ENCODE results near the gene HAL.

The HAL gene, protein sequence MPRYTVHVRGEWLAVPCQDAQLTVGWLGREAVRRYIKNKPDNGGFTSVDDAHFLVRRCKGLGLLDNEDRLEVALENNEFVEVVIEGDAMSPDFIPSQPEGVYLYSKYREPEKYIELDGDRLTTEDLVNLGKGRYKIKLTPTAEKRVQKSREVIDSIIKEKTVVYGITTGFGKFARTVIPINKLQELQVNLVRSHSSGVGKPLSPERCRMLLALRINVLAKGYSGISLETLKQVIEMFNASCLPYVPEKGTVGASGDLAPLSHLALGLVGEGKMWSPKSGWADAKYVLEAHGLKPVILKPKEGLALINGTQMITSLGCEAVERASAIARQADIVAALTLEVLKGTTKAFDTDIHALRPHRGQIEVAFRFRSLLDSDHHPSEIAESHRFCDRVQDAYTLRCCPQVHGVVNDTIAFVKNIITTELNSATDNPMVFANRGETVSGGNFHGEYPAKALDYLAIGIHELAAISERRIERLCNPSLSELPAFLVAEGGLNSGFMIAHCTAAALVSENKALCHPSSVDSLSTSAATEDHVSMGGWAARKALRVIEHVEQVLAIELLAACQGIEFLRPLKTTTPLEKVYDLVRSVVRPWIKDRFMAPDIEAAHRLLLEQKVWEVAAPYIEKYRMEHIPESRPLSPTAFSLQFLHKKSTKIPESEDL

DNA sequence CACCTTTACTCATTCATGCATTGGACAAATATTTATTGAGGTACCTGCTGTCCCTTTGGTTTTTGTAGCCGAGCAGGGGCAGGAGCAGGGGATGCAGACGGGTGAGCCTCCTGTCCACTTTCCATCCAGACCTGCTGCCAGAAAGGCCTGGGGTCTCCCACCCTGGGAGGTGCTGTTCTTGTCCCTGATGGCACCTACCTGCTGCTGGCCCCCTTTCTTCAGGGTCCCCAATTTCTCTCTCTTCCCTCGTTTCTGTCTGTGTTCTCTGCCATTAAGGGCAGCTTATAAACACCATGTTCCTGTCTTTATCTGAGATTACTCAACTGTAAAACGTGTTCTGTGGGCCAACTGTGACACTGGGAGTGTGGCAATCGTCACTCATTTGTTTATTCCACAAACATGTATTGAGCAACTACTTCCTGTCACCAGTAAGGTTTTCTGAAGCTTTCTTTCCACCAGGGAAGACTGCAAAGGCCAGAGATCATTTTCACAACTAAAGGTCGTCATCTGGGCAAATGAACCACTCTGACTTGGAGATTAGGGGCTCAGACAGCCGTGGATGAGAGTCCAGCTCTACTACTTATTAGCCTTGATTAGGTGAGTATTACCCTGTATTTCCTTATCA, at the start of gene HAL:
HAL (minus strand) TSS at position 311 of the 625 bp plus-strand sequence. CDS start 434 bp downstream, outside the sequence.
- DNase-seq (ENCODE audit: low spot score), result no peak

DNA sequence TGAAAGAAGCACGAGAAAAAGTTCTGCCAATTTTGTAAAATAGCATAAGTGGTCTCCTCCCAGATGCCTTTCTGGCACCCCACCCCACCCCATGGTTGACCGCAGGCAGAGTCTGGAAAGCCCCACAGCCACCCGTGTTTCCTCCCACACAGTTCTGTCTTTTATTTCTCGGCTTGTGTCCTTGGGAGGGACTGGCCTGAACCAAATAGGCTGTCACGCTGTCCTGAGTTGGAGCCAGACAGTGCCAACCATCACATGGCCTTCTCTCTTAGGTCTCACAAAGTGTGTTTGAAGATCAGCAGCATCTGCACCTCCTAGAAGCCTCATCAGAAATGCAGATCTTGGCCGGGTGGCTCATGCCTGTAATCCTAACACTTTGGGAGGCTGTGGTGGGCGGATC, 49.4 kb upstream of the HAL start:
- DNase-seq (ENCODE audit: low spot score), result peak; percentile 17

DNA sequence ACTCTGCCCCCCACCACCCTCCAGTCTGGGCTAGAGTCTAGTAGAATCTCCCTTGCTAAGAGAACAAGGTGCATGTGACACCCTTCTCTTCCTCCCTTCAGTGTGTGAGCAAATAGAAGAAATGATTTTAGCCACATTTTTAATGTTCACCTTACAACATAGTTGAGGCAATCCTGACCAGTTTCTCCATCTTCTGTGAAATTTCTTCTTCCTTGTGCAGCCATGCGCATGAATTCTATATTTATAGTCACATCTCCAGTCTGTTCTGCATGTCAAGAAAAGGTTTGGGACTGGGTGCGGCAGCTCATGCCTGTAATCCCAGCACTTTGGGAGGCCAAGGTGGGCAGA, 48.8 kb upstream of the HAL start:
- DNase-seq (ENCODE audit: low spot score), result no peak

DNA sequence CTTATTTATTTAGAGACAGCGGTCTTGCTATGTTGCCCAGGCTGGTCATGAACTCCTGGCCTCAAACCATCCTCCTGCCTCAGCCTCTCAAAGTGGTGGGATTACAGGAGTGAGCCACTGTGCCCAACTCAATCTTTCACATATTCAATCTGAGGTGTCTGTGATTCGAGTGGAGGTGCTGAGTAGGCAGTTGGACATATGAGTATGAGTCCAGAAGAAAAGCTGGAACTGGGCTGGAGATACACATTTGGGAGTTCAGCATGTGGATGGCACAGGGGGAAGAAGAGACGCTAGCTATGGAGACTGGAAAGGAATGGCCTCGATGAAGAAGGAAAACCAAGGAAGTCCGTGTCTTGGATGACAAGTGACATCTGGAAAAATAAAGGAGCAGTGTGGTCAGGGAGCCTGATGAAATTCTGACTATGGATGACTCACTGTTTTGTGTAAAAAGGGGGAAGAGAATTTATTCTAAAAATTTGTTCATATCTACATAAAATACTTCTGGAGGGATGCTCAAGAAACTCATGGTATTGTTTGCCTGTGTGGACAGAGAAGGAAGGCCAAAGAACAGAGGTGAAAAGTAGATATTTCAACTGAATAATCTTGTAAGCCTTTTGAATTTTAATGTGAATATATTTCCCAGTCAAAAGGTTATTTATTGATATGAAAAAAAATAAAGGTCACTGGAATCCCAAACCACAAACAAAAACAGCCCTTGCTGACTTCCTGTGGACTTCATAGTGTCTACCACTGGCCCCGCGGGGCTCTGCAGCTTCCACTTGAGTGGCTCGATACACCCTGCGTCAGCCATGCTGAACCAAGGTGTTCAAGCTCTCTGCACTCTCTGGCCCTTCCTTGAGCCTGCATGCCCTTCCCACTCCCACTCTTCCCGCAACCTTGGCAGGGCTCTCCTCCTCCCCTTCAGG, 48.1 kb upstream of the HAL start:
- no peak for DNase-seq (ENCODE audit: low spot score)

DNA sequence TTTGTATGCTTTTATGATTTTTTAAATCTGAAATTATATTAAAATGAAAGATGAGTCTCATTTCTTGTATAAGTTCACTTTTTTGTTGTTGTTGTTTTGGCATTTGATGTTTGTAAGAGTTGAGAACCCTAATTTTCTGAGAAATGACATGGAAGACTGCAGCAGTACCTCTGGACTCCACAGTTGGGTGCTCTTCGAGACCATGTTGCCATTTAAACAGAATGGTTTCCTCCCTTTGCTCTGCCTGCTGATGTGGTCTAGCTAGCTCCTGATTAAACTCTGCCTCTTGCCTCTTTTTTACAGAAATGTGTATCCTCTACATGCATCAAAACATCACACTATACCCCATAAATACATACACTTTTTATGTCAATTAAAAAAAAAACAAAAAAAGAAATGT, 45.0 kb upstream of the HAL start:
- DNase-seq (ENCODE audit: low spot score), result no peak

DNA sequence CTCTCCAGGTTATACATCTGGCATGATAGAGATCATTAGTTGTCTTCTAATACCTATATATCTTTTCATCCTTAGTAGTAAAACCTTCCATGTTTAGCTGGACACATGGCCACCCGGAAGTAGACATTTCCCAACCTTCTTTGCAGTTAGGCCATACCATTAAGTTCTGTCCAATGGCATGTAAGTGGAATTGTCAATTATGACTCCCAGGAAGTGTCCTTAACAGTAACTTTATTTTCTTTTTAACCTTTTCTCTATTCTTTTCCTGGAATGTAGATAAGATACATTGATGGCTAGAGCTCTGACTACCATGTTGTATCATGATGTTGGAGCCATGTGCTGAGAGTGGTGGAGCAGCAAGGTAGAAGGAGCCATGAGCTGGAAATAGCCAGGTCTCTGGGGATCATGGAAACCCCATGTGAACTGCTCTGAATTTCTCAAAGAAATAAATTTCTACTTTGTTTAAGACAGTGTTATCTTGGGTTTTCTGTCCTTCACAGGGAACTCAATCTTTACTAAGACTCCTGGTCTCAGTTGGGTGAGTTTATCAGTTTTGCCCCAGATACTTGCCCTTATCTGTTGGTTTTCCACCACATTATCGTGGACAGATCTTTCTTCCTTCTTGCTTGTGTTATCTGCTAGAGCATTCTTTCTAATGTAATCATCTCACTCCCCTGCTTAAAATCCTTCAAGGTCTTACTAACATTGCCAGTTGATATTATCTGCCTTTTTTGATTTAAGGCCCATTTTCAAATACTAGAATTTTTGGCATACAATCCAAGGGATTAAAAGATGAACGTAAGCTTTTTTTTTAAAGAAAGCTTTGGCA, 44.4 kb upstream of the HAL start:
- DNase-seq (ENCODE audit: low spot score), result no peak

DNA sequence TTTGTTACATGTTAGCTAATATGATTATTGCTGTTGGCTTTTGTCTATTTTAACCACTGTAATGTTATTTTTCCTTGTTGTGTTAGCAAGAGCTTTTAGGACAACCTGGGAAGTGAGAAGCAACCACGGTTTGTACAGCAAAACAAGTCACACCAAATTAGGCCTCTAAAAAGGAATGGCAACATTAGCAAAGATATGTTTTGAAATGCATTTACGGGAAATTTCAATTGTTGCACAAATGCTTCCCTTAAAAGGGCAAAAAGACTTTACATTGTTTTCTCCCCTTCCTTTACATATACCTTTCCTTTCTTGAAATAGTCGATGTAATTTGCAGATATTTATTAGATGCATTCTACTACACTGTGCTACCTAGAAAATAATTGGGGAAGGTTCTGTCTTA, 43.4 kb upstream of the HAL start:
- DNase-seq (ENCODE audit: low spot score), result no peak

DNA sequence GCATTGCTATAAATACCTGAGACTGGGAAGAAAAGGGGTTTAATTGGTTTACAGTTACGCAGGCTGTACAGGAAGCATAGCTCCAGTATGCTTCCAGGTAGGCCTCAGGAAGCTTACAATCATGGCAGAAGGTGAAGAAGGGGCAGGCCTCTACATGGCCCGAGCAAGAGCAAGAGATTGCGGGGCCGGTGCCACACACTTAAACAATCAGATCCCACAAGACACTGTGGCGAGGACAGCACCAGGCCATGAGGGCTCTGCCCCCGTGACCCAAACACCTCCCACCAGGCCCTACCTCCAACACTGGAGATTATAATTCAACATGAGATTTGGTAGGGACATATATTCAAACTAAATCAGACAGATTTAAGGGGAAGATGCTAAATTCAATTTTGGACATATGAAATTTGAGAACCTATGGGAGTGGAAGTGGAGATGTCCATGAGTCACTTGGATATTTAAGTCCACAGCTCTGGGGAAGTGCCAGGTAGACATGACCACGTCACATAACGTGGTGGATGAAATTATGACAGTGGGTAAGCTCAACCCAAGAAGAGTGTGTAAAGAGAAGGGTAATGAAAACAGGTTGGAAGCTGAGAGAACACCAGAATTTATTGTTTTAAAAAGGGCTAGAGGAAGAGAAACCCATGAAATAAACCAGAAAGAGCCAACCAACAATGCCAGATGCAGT, 40.8 kb upstream of the HAL start:
- DNase-seq (ENCODE audit: low spot score), result no peak

DNA sequence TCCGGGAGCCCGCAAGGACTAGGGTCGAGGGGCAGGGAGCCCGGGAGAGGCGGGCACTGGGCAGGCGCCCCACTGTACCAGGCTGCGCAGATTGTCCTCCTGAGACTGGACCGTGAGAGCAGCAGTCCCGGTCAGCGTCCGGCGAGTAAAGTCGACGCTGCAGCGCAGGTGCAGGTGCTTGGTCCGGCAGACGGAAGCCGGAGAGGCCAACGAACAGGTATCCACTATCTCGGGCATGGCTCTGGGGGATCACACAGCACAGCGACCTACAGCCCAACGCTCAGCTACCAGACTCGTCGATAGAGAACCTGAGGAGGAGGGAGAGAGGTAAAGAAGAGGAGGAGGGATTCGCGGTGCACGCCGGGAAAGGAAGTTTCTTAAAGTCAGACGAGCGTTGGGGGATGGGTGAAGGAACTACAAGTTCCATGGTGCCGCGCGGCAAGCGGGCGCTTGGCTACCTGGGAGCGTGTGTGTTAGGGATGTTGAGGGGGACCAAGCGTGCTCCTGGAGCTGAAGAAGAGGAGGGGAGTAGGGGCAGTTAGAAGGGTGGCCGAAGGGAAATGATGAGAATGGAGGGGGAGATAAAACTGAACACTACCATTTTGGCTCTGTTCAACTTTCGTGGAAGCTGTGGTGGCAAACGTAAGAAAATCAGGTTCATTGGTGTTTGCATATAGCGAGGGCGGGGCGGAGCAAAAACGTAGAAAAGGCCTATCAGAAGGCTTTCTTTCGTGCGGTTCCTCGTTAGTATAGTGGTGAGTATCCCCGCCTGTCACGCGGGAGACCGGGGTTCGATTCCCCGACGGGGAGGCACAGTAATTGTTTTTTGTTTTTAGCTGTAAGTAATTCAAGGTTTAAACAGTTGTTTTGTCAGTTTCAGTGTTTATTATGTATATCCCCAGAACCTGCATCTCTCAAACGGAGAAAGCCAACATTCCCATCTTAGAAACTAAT, 39.4 kb upstream of the HAL start, which contains the start of gene LTA4H:
LTA4H (minus strand) TSS at position 305 of the 954 bp plus-strand sequence; CDS start at position 237, 68 bp downstream.
- DNase-seq (ENCODE audit: low spot score), result peak; percentile 98

DNA sequence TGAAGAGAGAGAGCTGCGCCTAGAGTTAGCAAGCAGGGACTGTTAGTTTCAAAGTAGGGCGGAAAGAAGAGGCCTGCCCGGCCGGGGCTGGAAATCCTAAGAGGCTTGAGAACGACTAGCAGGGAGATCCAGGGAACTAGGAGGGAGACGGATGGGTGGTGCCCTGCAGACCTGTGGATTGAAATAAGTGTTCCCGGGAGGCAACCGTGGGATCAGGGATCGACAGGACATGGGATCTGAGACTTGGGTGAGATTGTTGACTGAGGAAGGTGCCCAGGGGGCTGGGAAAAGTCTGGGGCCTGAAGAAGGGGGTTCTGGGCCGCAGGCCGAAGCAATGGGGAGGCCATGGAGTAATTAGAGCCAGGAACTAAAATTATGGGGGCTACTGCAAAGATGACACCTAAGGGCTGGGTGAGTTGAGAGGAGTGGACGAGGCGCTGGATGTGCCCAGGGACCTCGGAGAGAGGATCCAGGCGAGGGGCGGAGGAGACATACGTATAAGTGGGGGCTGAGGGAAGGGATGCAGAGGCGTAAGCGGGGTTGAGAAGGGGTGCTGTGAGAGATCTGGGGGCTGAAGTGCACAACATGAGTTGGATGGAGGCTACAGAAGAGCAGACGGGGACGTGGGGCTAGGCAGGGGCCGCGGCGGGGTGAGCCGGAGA, 38.6 kb upstream of the HAL start:
- peak; percentile 16 for DNase-seq (ENCODE audit: low spot score)

DNA sequence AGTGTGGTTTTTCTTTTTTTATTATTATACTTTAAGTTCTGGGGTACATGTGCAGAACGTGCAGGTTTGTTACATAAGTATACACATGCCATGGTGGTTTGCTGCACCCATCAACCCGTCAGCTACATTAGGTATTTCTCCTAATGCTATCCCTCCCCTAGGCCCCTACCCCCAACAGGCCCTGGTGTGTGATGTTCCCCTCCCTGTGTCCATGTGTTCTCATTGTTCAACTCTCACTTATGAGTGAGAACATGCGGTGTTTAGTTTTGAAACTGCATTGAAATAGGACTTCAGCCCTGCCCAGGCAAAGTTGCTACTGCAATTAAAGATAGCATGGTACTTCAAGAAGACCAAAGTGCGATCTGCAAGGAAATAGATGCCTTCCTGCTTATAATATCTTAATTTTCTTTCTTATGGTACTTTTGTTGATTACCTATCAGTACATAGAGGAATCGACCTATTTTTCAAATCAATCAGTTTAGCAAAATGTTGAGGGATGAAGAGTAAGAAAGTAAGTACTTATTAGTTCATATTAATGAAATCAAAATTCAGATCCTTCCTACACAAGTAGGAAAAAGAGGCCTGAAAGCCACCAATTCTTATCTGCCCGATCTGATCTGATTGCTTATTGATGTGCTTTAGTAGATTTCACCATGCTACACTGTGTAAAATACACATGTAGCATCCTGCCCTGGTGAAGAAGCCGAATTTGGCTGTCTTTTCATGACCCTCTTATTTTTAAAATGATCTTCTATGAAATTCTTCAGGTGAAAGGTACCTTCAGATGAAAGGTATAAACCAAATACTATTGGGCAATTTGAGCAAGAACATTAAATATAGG, 37.6 kb upstream of the HAL start:
- DNase-seq (ENCODE audit: low spot score), result no peak

DNA sequence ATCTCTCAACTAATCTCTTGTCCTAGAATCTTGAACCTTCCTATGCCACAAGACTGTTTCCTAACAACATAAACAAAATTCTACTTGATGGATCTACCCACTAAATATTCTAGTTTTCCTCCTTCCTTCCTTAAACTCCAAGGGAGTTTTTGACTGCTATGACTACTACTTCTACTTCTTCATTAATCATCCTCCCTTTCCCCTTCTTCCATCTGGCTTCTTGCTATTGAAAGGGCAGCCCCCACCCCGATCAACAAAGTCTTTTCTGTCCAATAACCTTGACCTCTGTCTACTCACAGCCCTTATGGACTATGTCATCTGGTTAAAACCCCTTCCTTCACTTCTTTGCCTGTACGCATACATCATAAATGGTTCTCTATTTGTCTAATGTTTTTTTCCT, 33.7 kb upstream of the HAL start:
- no peak for DNase-seq (ENCODE audit: low spot score)

DNA sequence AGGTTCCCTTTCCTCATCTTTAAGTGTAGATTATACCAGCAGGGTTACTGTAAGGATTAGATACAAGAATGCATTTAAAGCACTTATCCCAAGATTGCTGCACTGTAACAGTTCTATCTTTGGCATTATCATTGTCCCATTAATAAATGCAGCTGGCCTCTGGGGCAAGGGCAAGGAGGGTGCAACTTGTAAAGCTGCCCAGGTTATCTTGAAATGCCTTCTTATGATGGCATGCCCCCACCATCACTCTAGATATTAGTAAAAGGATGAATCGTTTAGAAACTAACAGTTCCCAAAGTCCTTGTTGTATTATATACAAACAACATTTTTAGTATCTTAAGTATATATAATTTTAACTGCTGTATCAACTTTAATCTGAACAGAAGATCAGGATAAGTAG, 32.4 kb upstream of the HAL start:
- DNase-seq (ENCODE audit: low spot score), result no peak

DNA sequence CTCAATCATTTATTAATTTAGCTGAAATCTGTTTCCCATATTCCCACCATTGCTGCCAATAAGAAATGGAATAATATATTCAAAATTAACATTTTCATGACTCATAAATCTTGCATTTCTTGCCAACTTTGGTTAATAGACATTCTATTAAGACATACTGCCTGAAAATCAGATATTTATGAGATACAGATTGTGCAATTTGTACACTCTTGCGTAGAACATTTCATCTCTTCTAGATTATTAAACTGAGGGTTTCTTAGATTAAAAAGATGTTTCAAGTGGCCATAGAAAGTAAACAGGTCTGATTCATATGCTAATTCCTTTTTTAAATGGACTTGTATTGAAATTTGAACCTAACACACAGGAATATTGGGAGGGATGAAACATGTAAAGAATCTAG, 30.2 kb upstream of the HAL start:
- no peak for DNase-seq (ENCODE audit: low spot score)

DNA sequence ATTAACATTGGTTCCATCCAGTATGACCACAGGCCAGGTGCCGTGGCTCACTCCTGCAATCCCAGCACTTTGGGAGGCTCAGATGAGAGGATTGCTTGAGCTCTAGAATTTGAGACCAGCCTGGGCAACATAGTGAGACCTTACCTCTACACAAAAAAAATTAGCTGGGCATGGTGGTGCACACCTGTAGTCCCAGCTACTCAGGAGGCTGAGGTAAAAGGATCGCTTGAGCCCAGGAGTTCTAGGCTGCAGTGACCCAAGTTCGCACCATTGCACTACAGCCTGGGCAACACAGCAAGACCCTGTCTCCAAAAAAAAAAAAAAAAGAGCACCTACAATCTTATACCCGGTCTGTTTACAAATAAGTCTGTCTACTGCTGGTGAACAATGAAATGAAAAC, 29.4 kb upstream of the HAL start:
- no peak for DNase-seq (ENCODE audit: low spot score)

DNA sequence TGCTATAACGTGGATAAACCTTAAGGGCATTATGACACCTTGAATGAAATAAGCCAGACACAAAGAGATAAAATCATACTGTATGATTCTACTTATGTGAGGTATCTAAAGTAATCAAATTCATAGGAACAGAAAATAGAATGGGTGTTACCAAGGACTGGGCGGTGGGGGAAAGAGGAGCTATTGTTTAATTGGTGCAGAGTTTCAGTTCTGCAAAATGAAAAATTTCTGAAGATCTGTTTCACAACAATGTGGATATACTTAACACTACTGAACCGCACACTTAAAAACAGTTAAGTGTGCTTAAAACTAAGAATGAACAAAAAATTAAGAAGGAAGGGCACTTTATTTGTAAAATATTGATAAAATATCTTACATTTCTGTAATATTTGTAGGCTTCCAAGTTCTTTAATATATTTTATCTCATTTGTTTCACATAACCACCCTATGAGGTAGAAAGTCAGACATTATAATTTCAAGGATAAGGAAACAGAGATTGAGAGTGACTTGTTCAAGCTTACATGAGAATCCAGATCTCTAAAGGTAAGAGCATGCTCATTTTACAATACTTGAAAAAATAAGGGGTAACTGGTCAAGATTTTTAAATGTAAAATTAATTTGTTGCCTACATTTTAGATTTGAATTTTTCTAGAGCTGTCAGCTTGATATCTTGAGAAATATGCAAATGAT, 24.3 kb upstream of the HAL start:
- DNase-seq (ENCODE audit: low spot score), result no peak

DNA sequence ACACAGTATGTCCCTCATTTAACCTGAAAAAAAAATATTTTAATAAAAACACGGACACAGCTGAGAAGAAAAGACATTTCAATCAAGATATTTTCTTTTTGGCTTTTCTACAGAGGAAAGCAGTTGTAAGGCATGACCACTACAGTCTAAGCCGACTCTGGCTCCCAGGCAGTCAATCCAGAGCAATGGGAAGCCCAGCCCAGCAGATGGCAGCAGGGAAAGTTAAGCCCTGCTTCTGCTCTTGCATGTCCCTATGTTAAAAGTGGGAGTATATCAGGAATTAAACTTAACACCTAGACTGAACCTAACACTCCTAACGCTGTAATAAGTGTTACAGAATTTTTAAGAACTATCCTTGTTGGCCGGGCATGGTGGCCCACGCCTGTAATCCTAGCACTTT, 19.5 kb upstream of the HAL start:
- peak; percentile 17 for DNase-seq (ENCODE audit: low spot score)

Measured in pons (tissue), 1 donor.